Endothelial cell (in vitro differentiated cells): Measurements from ENCODE around the gene VSTM4. TPM values are rescaled to one million over a fixed set of nuclear protein-coding genes. Genes with fewer than 3 reads are reported as not detected.

Experiments used
- DNase-seq: peaks from one replicate; pipeline ENCODE4 v3.0.0; 2021; ENCODE audit warnings: low spot score
- H3K27ac Mint-ChIP-seq: one replicate; pipeline ENCODE4 v1.8.0; 2021; ENCODE audit warnings: mixed read lengths, inconsistent platforms; ENCODE audit not compliant: unreplicated experiment
- H3K27me3 Mint-ChIP-seq: one replicate; pipeline ENCODE4 v1.8.0; 2021; ENCODE audit warnings: mild to moderate bottlenecking, moderate library complexity, mixed read lengths, inconsistent platforms; ENCODE audit not compliant: unreplicated experiment
- H3K36me3 Mint-ChIP-seq: one replicate; pipeline ENCODE4 v1.8.0; 2021; ENCODE audit warnings: mild to moderate bottlenecking, low read depth, mixed read lengths, inconsistent platforms; ENCODE audit not compliant: unreplicated experiment
- H3K4me1 Mint-ChIP-seq: one replicate; pipeline ENCODE4 v1.8.0; 2021; ENCODE audit warnings: mild to moderate bottlenecking, mixed read lengths, inconsistent platforms; ENCODE audit not compliant: unreplicated experiment
- H3K4me3 Mint-ChIP-seq: one replicate; pipeline ENCODE4 v1.8.0; 2021; ENCODE audit warnings: mild to moderate bottlenecking, mixed read lengths, inconsistent platforms; ENCODE audit not compliant: unreplicated experiment
- H3K9me3 Mint-ChIP-seq: one replicate; pipeline ENCODE4 v1.8.0; 2021; ENCODE audit warnings: mixed read lengths, inconsistent platforms; ENCODE audit not compliant: unreplicated experiment
- total RNA-seq: library from RNA; stranded (reverse); fragmentation: NEBNext Ultra II Directional; extraction: Animal tissue kit (Norgen Biotek cat#: 25700); gene quantifications from one replicate; pipeline ENCODE4 v1.2.1, GENCODE V29; 2021; ENCODE audit not compliant: unreplicated experiment
- TF ChIP-seq, protein P1 (sequence below): fragments of 200-600 bp; sonication (generic); IDR thresholded peaks from one replicate; pipeline ENCODE4 v1.5.0; 2021; ENCODE audit warnings: antibody characterized with exemption; ENCODE audit not compliant: unreplicated experiment

The VSTM4 gene
- total RNA-seq, 1 donor from 2014 or later: 0.38 TPM

GRCh38 chr10:49152663-49153062, 37.3 kb upstream of the VSTM4 start:
- Mint-ChIP-seq H3K9me3 (no peaks in the 10 kb centered on the region), H3K36me3 (peaks cover 3% of the 10 kb centered on the region), H3K4me1 (no peaks in the 10 kb centered on the region), H3K27ac (no peak overlapping the region), H3K27me3 (peaks cover 1% of the 10 kb centered on the region), H3K4me3 (no peak overlapping the region)
- DNase-seq: no peak
- TF ChIP-seq, protein P1, sequence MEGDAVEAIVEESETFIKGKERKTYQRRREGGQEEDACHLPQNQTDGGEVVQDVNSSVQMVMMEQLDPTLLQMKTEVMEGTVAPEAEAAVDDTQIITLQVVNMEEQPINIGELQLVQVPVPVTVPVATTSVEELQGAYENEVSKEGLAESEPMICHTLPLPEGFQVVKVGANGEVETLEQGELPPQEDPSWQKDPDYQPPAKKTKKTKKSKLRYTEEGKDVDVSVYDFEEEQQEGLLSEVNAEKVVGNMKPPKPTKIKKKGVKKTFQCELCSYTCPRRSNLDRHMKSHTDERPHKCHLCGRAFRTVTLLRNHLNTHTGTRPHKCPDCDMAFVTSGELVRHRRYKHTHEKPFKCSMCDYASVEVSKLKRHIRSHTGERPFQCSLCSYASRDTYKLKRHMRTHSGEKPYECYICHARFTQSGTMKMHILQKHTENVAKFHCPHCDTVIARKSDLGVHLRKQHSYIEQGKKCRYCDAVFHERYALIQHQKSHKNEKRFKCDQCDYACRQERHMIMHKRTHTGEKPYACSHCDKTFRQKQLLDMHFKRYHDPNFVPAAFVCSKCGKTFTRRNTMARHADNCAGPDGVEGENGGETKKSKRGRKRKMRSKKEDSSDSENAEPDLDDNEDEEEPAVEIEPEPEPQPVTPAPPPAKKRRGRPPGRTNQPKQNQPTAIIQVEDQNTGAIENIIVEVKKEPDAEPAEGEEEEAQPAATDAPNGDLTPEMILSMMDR: no peak

GRCh38 chr10:49152037-49152436, 36.7 kb upstream of the VSTM4 start:
- no peak overlapping the region for H3K27ac Mint-ChIP-seq

GRCh38 chr10:49151481-49151880, 36.2 kb upstream of the VSTM4 start:
- H3K27me3 Mint-ChIP-seq: peaks cover 1% of the 10 kb centered on the region
- no peak overlapping the region for H3K27ac Mint-ChIP-seq
- TF ChIP-seq, protein P1: no peak
- peaks cover 3% of the 10 kb centered on the region for H3K36me3 Mint-ChIP-seq
- no peak overlapping the region for H3K4me3 Mint-ChIP-seq
- H3K4me1 Mint-ChIP-seq: no peaks in the 10 kb centered on the region
- no peaks in the 10 kb centered on the region for H3K9me3 Mint-ChIP-seq
- DNase-seq: no peak

More at GRCh38 chr10:49152037-49152436, 36.7 kb upstream of the VSTM4 start:
- peaks cover 1% of the 10 kb centered on the region for H3K27me3 Mint-ChIP-seq
- no peak for DNase-seq
- peaks cover 3% of the 10 kb centered on the region for H3K36me3 Mint-ChIP-seq
- no peak overlapping the region for H3K4me3 Mint-ChIP-seq
- TF ChIP-seq, protein P1: no peak
- H3K9me3 Mint-ChIP-seq: no peaks in the 10 kb centered on the region
- H3K4me1 Mint-ChIP-seq: no peaks in the 10 kb centered on the region

- no peak overlapping the region for H3K27ac Mint-ChIP-seq
- TF ChIP-seq, protein P1: no peak
- peaks cover 1% of the 10 kb centered on the region for H3K27me3 Mint-ChIP-seq
- peaks cover 3% of the 10 kb centered on the region for H3K36me3 Mint-ChIP-seq
- no peak overlapping the region for H3K4me3 Mint-ChIP-seq
- H3K9me3 Mint-ChIP-seq: no peaks in the 10 kb centered on the region
- no peaks in the 10 kb centered on the region for H3K4me1 Mint-ChIP-seq
- no peak for DNase-seq
Measured at GRCh38 chr10:49151025-49151445, 35.7 kb upstream of the VSTM4 start.

DNA sequence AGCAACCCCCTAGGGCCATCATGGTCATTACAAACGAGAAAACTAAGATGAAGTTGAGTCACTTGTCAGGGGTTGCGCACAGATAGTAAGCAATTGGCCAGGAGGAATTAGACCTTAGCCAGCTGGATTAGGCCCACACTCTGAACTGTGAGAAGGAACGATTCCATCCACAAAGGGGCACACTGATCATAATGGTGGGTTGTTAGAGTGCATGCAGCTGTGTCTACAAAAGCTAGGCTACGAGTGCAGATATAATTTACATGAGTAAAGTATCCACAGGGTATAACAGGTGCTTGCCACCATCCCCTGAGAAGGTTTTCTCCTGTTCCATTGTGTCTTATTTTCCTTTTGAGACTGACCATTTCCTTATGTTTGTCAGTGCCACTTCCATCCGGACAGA, 35.1 kb upstream of the VSTM4 start:
- Mint-ChIP-seq H3K27ac (no peak overlapping the region), H3K4me3 (no peak overlapping the region), H3K4me1 (no peaks in the 10 kb centered on the region), H3K9me3 (peaks cover under 1% of the 10 kb centered on the region), H3K27me3 (peaks cover 1% of the 10 kb centered on the region), H3K36me3 (peaks cover 3% of the 10 kb centered on the region)
- DNase-seq: no peak
- TF ChIP-seq, protein P1: no peak
